Medulla oblongata (tissue), 1 donor: ENCODE data around the gene GPR89A.
"Not testable (repeated sequence)": the region's sequence is repeated elsewhere in the genome, so short reads cannot be mapped to it uniquely, and the experiment has no call there.

Source experiments
- DNase-seq: peaks from one replicate; pipeline ENCODE4 v3.0.0-alpha.2; 2015; ENCODE audit errors: extremely low spot score

Gene GPR89A

GRCh38 chr1:145607833-145608733 lies at the start of gene GPR89A:
Gene GPR89A (plus strand): TSS chr1:145607988. CDS start chr1:145608134, 146 bp downstream.
- DNase-seq, result peak; percentile 94

GRCh38 chr1:145586820-145587219 lies 21.0 kb upstream of the GPR89A start:
- not testable (repeated sequence) for DNase-seq

- not testable (repeated sequence) for DNase-seq
Observed at GRCh38 chr1:145590806-145591205, 17.0 kb upstream of the GPR89A start.

- DNase-seq, result not testable (repeated sequence)
Observed at GRCh38 chr1:145592347-145592746, 15.4 kb upstream of the GPR89A start.

GRCh38 chr1:145595421-145595820 lies 12.4 kb upstream of the GPR89A start:
- not testable (repeated sequence) for DNase-seq

GRCh38 chr1:145596236-145596635 lies 11.6 kb upstream of the GPR89A start:
- not testable (repeated sequence) for DNase-seq

GRCh38 chr1:145599426-145599825 lies 8.4 kb upstream of the GPR89A start:
- peak; percentile 42 for DNase-seq

- no peak for DNase-seq
Observed at GRCh38 chr1:145601593-145601992, 6.2 kb upstream of the GPR89A start.

GRCh38 chr1:145606840-145607239 lies 948 bp upstream of the GPR89A start:
- not testable (repeated sequence) for DNase-seq

- not testable (repeated sequence) for DNase-seq
Observed at GRCh38 chr1:145607289-145607688, 499 bp upstream of the GPR89A start.

GRCh38 chr1:145610744-145611143 lies 3.0 kb downstream of the GPR89A start:
- DNase-seq, result not testable (repeated sequence)

GRCh38 chr1:145620073-145620472 lies 12.3 kb downstream of the GPR89A start:
- not testable (repeated sequence) for DNase-seq

- not testable (repeated sequence) for DNase-seq
Observed at GRCh38 chr1:145622177-145622576, 14.4 kb downstream of the GPR89A start.

- not testable (repeated sequence) for DNase-seq
Observed at GRCh38 chr1:145636237-145636636, 28.4 kb downstream of the GPR89A start.

GRCh38 chr1:145641886-145642285 lies 34.1 kb downstream of the GPR89A start:
- not testable (repeated sequence) for DNase-seq

- DNase-seq, result not testable (repeated sequence)
Observed at GRCh38 chr1:145643990-145644389, 36.2 kb downstream of the GPR89A start.

- DNase-seq, result not testable (repeated sequence)
Observed at GRCh38 chr1:145656245-145656943, 48.6 kb downstream of the GPR89A start.

GRCh38 chr1:145662502-145662901 lies 54.7 kb downstream of the GPR89A start:
- not testable (repeated sequence) for DNase-seq

GRCh38 chr1:145665015-145665414 lies 57.2 kb downstream of the GPR89A start:
- DNase-seq, result not testable (repeated sequence)

- DNase-seq, result not testable (repeated sequence)
Observed at GRCh38 chr1:145670995-145671745, 63.4 kb downstream of the GPR89A start.

- not testable (repeated sequence) for DNase-seq
Observed at GRCh38 chr1:145673217-145673616, 65.4 kb downstream of the GPR89A start.

GRCh38 chr1:145684858-145685257 lies 77.1 kb downstream of the GPR89A start:
- not testable (repeated sequence) for DNase-seq
